Right hindlimb (tissue), 1 donor: Measurements from ENCODE around the gene IL19.
"Not testable (repeated sequence)": the region's sequence is repeated elsewhere in the genome, so short reads cannot be mapped to it uniquely, and the experiment has no call there.

Experiments
- DNase-seq: peaks from one replicate; pipeline ENCODE4 v3.0.0-alpha.2; 2018

Gene IL19

DNA sequence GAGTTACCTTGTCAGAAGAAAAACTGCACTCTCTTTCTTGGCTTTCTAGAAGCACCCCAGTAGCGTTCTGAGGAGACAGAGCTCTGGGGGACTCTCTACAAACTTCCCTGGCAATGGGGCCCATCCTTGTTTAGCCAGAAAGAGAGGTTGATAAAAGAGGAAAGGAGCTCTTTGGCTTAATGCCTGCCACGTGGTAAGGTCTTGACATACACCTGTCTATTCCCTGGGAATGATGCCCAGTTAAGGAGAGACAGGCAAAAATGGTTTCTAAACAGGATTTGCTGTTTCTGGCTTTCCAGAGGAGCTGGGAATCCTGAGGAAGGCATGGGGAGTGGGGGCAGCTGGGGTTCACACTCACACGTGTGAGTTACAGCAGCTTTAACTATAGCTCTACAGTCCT is 64.6 kb downstream of the IL19 start:
- no peak for DNase-seq

DNA sequence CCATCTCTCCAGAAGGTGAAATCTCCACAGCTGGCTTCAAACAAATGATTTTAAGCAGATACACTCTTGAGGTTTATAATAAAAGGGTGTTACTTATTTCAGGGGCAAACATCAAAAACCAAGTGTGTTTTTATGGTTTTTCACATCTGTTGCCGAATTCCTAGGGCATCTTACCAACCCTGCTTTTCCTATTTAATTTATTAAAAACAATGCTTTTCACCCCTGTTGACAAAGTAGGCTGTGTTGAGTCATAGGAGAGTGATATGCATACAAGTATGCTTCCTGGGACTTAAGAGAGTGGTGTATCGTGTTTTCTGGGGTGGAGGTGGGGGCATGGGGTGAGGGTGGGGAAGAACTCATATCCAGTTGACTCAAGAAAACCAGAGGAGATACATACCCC is 65.5 kb downstream of the IL19 start:
- DNase-seq: no peak

DNA sequence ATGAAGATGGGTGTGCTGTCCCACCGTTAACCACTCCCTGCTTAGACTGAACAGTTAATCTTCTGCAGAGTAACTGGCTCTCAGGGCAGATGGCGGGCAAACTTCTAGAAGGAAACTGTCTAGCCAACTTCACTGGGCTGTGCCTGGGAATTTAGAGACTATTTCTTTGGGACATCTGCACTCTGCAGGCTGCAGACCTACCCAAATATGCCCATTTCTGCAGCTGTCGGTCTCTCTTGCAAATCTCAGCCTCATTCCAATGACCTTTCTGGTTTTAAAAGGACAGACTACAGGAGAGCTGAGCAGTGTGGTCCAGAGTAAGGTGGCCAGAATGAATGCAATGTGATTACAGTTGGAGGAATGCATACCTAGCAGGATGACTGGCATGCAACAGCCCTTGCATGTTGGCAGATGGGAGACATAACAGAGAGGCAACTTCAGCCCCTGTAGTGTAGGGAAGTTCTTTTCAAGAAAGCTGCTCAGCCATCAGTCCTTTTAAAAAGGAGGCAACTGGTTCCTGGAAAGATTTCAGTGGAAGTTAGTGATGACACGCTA is 68.5 kb downstream of the IL19 start:
- DNase-seq: no peak

DNA sequence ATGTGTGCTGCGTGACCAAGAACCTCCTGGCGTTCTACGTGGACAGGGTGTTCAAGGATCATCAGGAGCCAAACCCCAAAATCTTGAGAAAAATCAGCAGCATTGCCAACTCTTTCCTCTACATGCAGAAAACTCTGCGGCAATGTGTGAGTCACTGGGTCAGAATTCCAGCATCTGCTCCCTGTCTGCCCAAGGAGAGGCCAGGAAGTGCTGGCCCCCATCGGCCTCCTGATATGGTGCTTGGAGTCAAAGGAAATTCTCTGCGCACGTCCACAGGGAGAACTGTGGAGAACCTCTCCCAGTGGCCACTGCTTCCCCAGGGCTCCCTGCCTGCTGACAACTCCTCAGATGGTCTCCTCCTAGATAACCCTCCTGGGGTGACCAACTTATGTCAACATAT is 69.3 kb downstream of the IL19 start:
- no peak for DNase-seq

DNA sequence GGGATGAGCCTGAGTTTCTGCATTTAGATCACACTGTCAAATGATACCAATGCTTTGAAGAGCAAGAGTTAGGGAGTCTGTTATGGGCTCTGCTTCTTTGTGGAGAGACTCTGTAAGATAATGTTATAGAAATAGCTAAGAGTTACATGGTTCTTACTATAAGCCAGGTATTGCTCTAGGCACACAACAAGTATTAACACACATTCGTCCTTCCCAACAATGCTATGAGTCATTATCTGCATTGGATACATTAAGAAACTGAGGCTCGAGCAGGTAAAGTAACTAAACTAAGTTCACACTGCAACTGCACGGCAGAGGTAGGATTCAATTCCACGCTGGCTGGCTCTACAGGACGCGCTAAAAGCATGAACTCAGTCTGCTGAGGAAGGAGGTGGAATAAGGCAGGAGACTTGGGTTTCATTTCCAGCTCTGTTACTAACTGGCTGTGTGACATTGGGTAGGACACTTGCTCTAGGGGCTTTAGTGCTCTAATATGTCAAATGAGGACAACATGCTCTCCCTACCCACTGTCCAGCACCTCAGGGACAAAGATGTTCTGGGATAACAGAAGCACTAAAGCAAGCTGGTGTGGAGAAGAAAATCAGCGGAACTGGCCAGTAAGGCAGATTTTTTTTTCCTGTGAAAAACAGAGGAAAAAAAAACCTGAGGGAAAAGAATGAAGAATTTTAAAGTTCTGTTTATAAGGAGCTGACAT is 71.2 kb downstream of the IL19 start:
- no peak for DNase-seq

DNA sequence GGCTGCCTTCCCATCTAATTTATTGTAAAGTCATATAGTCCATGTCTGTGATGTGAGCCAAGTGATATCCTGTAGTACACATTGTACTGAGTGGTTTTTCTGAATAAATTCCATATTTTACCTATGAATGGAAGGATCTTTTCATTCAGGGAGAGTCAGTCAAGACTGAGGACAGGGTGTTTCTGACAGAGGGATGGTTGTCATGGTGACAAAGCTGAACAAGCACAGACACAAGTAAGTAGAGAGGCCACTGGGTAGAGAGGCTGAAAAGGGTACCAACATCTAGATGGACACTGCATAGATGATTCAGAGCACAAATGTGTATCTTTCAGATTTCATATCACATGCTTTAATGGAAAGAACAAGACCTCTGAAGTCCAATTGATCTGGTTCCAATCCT is 72.3 kb downstream of the IL19 start:
- DNase-seq: no peak

GRCh38 chr1:206843626-206844025 is 73.1 kb downstream of the IL19 start:
- DNase-seq: no peak

- DNase-seq: no peak
Observed at GRCh38 chr1:206846487-206846886, 75.9 kb downstream of the IL19 start.

- DNase-seq: no peak
Observed at GRCh38 chr1:206847337-206847834, 76.8 kb downstream of the IL19 start.

DNA sequence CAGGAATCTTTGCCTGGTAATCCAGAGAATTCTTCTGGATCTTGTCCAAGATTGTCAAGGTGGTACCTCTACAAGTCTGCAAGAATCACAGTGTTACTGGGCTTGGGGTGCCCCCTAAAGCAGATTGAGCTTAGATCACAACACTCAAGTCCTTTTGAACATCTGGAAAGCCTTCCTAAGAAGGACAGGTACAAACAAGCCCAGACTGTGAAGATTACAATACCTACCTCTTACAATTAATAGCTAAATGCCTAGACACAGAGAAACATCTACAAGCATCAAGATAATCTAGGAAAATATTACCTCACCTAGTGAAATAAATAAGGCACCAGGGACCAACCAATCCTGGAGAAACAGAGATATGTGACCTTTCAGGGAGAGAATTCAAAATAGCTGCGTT is 77.4 kb downstream of the IL19 start:
- no peak for DNase-seq

DNA sequence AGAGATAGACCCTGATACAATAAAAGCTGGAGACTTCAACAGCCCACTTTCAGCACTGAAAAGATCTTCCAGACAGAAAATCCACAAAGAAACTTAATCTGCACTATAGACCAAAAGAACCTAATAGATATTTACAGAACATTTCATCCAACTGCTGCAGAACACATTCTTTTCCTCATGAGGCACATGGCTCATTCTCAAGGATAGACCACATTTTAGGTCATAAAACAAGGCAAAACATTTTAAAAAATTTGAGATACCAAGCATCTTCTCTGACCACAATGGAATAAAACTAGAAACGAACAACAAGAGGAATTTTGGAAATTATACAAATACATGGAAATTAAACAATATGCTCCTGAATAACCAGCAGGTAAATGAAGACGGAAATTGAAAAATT is 79.8 kb downstream of the IL19 start:
- no peak for DNase-seq

- DNase-seq: no peak
Observed at GRCh38 chr1:206851341-206852010, 80.9 kb downstream of the IL19 start.

GRCh38 chr1:206852662-206853061 is 82.1 kb downstream of the IL19 start:
- not testable (repeated sequence) for DNase-seq

DNA sequence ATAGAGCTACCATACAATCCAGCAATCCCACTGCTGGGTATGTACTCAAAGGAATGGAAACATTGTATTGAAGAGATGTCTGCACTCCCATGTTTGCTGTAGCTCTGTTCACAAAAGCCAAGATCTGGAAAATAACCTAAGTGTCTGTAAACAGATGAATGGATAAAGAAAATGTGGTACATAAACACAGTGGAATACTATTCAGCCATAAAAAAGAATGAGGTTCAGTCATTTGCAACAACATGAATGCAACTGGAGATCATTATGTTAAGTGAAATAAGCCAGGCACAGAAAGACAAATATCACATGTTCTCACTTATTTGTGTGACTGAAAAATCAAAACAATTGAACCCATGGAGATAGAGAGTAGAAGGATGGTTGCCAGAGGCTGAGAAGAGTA is 83.1 kb downstream of the IL19 start:
- DNase-seq: not testable (repeated sequence)

DNA sequence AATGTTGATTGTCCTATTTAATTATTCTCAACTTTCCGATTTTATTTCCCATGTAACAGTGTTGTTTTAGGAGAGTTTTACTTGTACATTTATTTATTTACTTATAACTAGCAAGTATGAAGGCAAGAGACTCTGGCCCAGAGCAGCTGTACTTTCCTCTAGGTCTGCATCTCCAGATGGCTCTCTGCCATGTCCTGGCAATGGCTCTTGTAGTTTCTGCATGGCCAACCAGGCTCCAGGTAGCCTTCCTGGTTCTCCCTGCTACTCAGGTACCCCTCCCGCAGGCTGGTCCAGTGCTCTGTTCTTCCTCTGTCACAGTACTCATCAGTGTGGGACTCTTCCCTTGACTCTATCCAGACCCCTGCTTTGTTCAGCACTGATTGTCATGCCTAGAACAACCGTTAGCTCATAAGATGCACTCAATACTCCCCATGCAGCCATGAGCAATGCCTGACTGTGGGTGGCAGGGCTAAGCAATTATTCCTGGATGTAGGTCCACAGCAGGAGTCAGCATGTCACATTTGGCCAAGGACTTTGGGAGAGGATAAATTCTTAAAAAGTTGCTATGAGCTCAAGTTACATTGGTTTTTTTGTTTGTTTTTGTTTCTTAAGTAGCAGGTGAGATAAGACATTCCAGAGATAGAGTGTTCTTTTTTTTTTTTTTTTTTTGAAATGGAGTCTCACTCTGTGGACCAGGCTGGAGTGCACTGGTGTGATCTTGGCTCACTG is 84.0 kb downstream of the IL19 start:
- DNase-seq: no peak

DNA sequence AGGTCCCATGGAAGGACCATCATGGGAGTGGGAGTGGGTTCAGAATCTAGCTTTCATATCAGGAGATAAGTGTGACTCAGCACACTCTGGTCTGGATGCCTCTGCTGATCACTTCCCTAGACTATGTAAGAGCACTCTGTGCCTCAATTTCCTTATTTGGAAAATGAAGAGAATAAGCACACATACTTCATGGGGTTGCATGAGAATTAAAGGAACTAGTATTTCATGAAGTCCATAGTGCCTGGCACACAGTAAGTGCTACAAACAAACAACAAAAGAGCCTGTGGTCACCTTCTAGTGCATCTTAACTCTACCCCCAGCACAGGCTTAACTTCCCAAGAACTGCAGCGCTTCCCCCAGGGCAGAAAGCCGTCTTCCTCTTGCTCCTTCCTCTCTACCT is 85.3 kb downstream of the IL19 start:
- no peak for DNase-seq

- DNase-seq: no peak
Observed at GRCh38 chr1:206856674-206857464, 86.3 kb downstream of the IL19 start.

DNA sequence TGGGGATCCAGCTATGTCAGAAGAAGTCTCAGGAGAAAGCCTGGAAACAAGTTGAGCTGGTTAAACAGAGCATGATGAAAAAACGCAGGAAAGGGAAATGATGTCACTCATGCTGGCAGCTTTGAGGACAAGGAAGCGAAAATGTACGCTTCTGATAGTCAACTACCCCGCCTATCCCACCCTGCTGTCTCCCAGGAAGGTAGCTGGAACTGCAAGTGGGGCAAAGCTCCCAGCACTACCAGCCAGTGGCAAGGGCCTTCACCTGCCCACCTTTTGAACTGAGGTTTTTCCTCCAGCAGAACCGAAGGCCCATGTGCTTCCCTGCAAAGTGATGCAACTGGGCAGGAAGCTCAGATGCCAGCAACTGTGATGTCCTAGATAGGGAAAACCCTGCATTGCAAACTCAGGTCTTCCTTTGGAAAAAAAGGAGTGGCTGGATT is 88.5 kb downstream of the IL19 start:
- no peak for DNase-seq

DNA sequence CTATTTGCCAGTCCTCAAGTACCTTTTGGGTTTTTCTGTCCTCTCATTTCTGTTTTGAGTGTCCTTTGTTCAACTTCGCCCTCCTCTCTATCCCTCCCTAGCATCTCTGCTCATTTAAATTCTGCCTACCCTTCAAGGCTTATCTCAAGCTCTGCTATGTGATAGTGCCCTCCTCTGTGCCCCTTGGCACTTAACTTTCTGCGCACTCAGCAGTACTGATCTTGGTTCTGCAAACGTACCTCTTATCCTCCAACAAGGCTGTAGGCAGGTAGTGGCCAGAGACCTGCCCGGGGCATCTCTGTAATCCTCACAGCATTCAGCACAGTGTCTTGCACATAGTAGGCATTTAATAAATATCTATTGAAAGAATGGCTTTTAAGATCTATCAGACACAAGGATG is 89.6 kb downstream of the IL19 start:
- no peak for DNase-seq

- no peak for DNase-seq
Observed at GRCh38 chr1:206863266-206863665, 92.7 kb downstream of the IL19 start.

- DNase-seq: peak; percentile 36
Observed at GRCh38 chr1:206864939-206865671, 94.5 kb downstream of the IL19 start, which contains the start of gene IL20. IL20 (plus strand) TSS chr1:206865623; CDS start chr1:206865853, 230 bp downstream.

DNA sequence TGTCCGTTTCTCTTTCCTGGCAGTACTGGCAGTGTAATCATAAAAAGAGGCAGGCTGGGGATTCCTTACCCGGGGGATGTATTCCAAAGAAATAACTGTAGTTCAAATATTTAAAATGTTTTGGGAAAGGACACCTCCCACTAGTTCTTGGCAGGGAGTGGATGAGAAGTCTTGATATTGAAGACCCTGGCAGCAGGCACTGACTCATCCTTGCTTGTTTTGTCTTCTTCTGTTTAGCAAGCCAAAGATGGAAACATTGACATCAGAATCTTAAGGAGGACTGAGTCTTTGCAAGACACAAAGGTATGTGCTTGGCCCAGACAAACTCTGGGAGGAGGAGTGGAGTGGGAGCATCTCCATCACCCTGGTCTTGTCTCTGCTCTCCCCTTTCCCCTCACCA is 95.5 kb downstream of the IL19 start:
- DNase-seq: no peak
